Mesothelial cell of epicardium (in vitro differentiated cells): Measurements from ENCODE around the gene CRB2. TPM values are rescaled to one million over a fixed set of nuclear protein-coding genes. Genes with fewer than 3 reads are reported as not detected.

Source experiments
- DNase-seq, 2 experiments: peaks; one replicate each; pipeline ENCODE4 v3.0.0; 2021; ENCODE audit warnings: low spot score in 2 of 2; ENCODE audit not compliant: unreplicated experiment in 2 of 2
- H3K27ac Mint-ChIP-seq: 2 replicates; pipeline ENCODE4 v1.8.0; 2021; ENCODE audit warnings: mixed read lengths
- H3K27me3 Mint-ChIP-seq: 2 replicates; pipeline ENCODE4 v1.8.0; 2021; ENCODE audit warnings: low read depth, mixed read lengths
- H3K36me3 Mint-ChIP-seq: 2 replicates; pipeline ENCODE4 v1.8.0; 2021; ENCODE audit warnings: mixed read lengths
- H3K4me1 Mint-ChIP-seq: 2 replicates; pipeline ENCODE4 v1.8.0; 2021; ENCODE audit warnings: mixed read lengths
- H3K4me3 Mint-ChIP-seq: 2 replicates; pipeline ENCODE4 v1.8.0; 2021; ENCODE audit warnings: mild to moderate bottlenecking, moderate library complexity, mixed read lengths
- H3K9me3 Mint-ChIP-seq: 2 replicates; pipeline ENCODE4 v1.8.0; 2021; ENCODE audit warnings: mixed read lengths
- CTCF ChIP-seq: fragments of 200-600 bp; sonication (generic); IDR thresholded peaks from one replicate; pipeline ENCODE4 v1.5.0; 2021; ENCODE audit warnings: antibody characterized with exemption; ENCODE audit not compliant: unreplicated experiment
- total RNA-seq: library from RNA; stranded (reverse); gene quantifications from 3 replicates; pipeline ENCODE4 v1.2.1, GENCODE V29; 2021

CRB2 gene
- total RNA-seq: 35.1 to 43.0 TPM (median 41.0 TPM) in 3 replicates

DNA sequence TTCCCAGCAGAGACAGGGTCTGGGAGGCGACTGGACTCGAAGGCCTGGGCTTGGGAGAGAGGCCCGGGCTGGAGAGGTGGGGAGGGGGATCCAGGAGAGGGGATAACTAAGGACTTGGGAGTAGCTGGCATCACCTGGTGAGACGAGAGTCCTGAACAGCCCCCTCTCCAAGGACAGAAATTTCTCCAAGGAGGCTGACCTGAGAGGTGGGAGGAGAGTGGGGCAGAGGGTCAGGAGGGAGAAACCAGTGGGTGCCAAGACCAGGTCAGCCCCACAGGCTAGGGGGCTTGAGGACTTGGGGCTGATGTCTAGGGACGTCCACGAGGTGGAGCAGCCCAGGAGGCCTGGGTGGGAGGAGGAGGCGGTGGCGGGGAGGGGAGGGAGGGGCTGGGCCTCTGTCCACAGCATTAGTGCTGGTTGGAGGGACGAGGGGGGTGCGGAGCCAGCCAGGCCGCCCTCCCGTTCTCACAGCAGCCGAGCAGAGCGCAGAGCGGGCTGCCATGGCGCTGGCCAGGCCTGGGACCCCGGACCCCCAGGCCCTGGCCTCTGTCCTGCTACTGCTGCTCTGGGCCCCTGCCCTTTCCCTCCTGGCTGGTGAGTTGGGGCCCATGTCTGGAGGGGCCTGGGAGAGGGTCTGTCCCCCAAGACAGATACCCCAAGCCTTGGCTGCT lies at the start of gene CRB2:
CRB2 (plus strand) TSS at position 437 of the 671 bp plus-strand sequence; CDS start at position 501, 64 bp downstream.
- peaks cover 18% of the 10 kb centered on the region for H3K27me3 Mint-ChIP-seq
- H3K27ac Mint-ChIP-seq: no peak within 1 kb of the TSS
- DNase-seq: peak in 1 of 2 experiments; percentile 63
- H3K9me3 Mint-ChIP-seq: no peaks in the 10 kb centered on the region
- H3K36me3 Mint-ChIP-seq: no peaks in the 10 kb centered on the region
- TF ChIP-seq CTCF: no peak
- peak within 1 kb of the TSS; percentile 71 for H3K4me3 Mint-ChIP-seq
- H3K4me1 Mint-ChIP-seq: peaks cover 56% of the 10 kb centered on the region

GRCh38 chr9:123309611-123310010 lies 46.4 kb upstream of the CRB2 start:
- DNase-seq: no peak
- Mint-ChIP-seq H3K9me3 (no peaks in the 10 kb centered on the region), H3K4me1 (peaks cover 26% of the 10 kb centered on the region), H3K27me3 (peaks cover 1% of the 10 kb centered on the region), H3K27ac (no peak overlapping the region), H3K4me3 (no peak overlapping the region), H3K36me3 (no peaks in the 10 kb centered on the region)
- TF ChIP-seq CTCF: no peak

DNA sequence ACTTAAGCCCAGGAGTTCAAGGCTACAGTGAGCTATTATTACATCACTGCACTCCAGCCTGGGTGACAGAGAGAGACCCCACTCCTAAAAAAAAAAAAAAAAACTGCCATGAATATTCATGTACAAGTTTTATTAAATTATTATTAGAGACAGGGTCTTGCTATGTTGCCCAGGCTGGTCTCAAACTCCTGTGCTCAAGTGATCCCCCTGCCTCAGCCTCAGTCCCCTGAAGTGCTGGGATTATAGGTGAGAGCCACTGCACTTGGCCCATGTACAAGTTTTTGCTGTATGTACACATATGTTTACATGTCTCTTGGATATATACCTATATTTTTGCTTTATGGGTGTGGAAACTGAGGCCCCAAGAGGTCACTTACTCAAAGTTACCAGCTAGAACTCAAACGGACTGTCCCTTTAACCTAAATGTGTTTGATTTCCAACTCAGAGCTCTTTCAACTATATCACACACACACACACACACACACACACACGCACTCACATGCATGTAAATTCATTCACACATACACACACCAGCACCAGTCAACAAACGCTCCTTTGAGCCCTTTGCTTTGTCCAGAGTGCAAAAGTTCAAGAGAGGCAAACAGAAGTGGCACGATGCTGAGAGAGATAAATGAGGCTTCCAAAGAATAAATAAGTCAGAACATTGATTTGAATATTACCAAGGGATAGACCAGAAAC lies 45.3 kb upstream of the CRB2 start:
- peaks cover 20% of the 10 kb centered on the region for H3K4me1 Mint-ChIP-seq
- H3K27ac Mint-ChIP-seq: no peak overlapping the region
- no peak for TF ChIP-seq CTCF
- no peaks in the 10 kb centered on the region for H3K27me3 Mint-ChIP-seq
- no peaks in the 10 kb centered on the region for H3K36me3 Mint-ChIP-seq
- no peak for DNase-seq
- H3K9me3 Mint-ChIP-seq: no peaks in the 10 kb centered on the region
- no peak overlapping the region for H3K4me3 Mint-ChIP-seq

GRCh38 chr9:123311250-123311752 lies 44.7 kb upstream of the CRB2 start:
- no peak for TF ChIP-seq CTCF
- Mint-ChIP-seq H3K27ac (no peak overlapping the region), H3K4me1 (peaks cover 20% of the 10 kb centered on the region), H3K27me3 (no peaks in the 10 kb centered on the region), H3K4me3 (no peak overlapping the region), H3K9me3 (no peaks in the 10 kb centered on the region), H3K36me3 (no peaks in the 10 kb centered on the region)
- DNase-seq: no peak

- no peak for DNase-seq
- no peaks in the 10 kb centered on the region for H3K9me3 Mint-ChIP-seq
- H3K4me1 Mint-ChIP-seq: peaks cover 16% of the 10 kb centered on the region
- no peak for TF ChIP-seq CTCF
- H3K4me3 Mint-ChIP-seq: no peak overlapping the region
- no peaks in the 10 kb centered on the region for H3K36me3 Mint-ChIP-seq
- peak overlapping the region; percentile 45 for H3K27ac Mint-ChIP-seq
- H3K27me3 Mint-ChIP-seq: no peaks in the 10 kb centered on the region
Measured at GRCh38 chr9:123312306-123312877, 43.6 kb upstream of the CRB2 start.
